GM18519 (cell line): ENCODE measurements around the gene LUM.

Source experiments
- ATAC-seq: cut with Tn5 transposase; IDR thresholded peaks from one replicate; pipeline ENCODE4 v1.9.1; 2021; ENCODE audit warnings: mild to moderate bottlenecking, moderate library complexity; ENCODE audit not compliant: unreplicated experiment, low FRiP score

LUM gene, protein sequence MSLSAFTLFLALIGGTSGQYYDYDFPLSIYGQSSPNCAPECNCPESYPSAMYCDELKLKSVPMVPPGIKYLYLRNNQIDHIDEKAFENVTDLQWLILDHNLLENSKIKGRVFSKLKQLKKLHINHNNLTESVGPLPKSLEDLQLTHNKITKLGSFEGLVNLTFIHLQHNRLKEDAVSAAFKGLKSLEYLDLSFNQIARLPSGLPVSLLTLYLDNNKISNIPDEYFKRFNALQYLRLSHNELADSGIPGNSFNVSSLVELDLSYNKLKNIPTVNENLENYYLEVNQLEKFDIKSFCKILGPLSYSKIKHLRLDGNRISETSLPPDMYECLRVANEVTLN

DNA sequence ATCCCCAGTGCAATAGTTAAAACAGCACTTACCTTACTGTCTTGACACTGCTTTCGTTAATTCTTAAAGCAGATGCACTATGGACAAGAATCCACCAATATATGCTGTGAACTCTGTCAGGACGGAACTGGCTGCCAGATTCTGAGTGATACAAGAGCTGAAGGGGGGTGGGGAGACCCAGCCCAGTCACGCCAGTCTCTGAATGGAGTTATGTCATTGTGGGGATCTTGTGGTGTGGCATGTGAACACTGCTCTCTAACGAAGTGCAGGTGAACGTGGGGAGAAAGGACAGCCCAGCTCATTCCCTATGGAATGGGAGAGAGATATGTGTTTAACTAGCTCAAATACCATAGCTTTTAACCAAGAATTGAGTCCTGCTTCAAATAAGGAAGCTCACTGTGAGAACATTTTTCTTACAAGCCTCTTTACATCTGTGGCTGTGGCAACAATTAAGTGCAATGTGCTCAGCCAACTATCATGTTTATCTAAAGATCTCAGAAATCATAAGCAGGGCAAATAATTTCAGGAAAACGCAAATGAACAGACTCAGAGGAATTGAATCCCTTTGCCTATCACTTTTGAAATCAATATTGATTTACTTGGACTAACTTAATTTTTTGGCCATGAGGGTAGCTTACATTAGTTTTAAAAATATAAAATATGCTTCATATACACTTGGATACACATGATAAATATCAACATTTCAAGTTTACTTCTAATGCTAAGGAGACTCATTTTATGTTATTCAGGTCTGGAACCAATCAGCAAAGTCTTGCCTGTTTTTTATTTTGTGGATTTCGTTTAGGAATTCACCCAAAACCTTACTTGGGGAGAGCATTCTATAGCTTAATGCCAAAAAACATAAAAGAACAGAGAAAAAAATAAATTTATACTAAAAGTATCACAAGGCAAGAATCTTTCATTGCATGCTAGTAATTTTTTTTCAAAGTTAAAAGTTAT is at the start of gene LUM:
Gene LUM (minus strand): TSS at position 129 of the 960 bp plus-strand sequence. CDS start 2,515 bp downstream, outside the sequence.
- no peak for ATAC-seq

GRCh38 chr12:91161009-91161408 is 49.7 kb upstream of the LUM start:
- ATAC-seq = no peak

GRCh38 chr12:91155990-91156389 is 44.7 kb upstream of the LUM start:
- ATAC-seq = no peak

GRCh38 chr12:91154131-91154530 is 42.8 kb upstream of the LUM start:
- ATAC-seq = no peak

DNA sequence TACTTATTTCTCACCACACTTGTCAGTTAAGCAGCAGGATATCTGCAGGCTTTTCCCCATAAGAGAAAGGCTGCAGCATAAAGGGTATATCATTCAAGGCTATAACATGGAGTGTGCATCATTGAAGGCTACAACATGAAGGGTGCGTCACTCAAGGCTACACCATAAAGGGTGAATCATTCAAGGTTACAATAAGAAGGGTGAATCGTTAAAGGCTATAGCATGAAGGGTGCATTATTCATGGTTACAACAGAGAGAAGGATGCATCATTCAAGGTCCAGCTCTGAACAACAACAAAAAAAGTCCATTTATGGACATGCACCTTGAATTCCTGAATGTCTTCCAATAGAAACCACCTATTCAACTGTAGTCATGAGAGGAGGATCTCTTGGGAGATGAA is 32.8 kb upstream of the LUM start:
- ATAC-seq = no peak

DNA sequence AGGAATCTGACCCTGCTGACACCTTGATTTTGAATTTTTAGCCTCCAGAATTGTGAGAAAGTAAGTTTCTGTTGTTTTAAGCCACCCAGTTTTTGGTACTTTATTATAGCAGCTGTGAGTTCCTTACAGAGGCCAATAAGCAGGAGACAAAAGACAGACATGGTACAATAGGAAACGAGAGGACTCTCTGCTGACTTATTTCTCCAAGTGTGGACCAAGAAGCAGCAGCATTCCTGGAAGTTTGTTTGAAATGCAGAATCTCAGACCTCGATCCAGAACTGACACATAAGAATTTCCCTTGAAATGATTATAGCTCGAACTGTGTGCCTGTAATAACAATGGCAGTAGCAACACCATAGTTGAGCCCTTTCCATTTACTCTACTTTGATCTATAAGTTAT is 31.9 kb upstream of the LUM start:
- ATAC-seq = no peak

DNA sequence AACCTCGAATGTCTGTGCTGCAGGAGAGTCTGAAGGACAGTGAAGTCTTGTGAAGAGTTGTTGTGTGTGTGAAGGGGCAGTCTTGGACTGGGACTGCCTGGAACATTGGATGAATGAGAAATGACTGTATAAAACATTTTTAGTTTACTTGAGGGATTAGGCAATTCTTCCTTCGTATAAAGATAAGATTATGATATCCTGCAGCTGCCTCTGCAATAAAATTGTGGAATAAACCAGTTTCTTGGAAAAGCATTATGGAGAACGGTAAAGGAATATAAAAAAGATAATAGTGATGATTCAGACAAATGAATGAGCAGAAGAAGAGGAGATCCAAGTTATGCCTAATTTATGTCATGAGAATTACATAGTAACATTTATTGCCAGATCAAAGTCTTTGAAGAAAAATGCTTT is 30.9 kb upstream of the LUM start:
- no peak for ATAC-seq

DNA sequence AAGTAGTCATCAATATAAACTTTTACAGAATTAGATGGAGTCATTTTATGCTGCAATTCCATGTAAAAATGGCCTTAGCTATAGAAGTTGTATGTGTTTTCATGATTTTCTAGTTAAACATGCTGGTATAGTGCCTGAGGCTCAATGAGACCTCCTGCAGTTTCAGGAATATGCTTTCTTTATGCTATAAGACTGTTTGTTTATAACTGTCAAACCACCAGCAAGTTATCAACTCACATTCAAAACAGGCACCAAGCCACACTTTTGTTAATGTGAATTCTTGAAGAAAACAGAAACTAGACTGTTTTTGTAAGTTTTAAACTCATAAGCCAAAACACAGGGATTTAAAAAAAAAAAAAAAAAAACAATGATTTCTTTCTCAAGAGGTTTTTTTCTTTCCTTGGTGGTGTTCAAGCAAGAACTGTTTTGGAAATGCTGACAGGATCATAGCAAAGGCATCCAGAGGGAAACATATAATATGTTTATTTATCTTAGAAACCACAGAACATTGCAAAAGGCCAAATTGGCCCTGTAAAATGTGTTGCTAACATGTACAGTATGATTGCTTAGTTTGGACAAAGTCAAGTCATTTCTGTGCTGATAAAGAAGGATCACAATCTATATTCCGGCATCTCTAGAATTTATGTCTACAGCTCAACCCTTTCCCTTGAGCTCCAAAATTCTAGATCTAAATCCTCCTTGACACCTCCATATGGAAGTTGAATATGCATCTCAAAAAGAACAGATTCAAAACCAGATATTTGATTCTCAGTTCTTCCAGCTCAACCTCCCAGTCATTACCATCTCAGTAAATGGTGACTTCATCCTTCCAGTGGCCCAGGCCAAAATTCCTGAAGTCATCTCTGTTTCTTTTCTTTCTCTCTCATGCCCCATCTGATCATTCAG is 29.0 kb upstream of the LUM start:
- ATAC-seq = no peak

GRCh38 chr12:91139286-91139685 is 28.0 kb upstream of the LUM start:
- no peak for ATAC-seq

- no peak for ATAC-seq
These were observed 27.1 kb upstream of the LUM start for GRCh38 chr12:91138337-91138920.

- ATAC-seq = no peak
These were observed 22.6 kb upstream of the LUM start for GRCh38 chr12:91133871-91134270.

DNA sequence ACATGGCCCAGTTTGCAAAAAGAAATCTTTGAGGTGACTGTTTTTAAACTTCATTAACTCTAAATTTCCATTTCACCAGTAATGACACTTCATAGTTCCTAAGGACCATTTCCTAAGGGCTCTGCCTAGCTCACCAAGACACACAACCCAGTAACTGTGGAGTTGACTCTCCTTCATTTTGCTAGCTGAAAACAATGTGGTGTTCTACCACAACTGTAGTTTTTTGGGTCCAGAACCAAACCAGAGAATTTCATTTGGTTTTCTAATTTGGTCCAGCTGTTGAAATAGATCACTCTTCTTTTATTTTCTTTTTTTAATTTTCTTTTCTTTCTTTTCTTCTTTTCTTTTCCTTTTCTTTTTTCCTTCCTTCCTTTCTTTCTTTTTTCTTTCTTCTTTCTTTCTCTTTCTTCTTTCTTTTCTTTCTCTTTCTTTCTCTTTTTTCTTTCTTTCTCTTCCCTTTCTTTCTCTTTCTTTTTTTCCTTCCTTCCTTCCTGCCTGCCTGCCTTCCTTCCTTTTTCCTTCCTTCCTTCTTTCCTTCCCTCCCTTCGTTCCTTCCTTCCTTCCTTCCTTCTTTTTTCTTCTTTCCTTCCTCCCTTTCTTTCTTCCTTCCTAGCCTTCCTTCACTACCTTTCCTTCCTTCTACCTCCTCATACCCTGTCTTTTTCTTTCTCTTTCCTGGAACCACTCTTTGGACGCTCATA is 18.5 kb upstream of the LUM start:
- ATAC-seq = no peak

- no peak for ATAC-seq
These were observed 16.5 kb upstream of the LUM start for GRCh38 chr12:91127751-91128150.

GRCh38 chr12:91127306-91127705 is 16.0 kb upstream of the LUM start:
- no peak for ATAC-seq

DNA sequence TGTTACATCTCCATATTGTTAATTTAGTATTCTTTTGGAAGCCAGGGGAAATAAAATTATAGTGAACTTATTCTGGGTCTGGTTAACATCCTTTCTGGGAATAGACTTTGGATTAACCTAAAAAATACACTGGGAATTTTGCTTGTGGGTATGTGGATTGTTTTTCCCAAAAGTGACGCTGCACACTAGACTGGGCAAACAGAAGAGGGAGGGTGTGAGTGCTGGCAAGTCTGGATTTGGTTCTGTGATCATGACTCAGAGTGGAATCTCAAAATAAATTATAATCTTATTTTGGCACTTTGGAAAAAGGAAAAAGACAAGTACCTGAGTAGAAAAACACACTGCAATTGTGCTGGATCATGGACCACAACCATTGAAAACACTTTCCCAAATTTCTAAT is 15.2 kb upstream of the LUM start:
- no peak for ATAC-seq

DNA sequence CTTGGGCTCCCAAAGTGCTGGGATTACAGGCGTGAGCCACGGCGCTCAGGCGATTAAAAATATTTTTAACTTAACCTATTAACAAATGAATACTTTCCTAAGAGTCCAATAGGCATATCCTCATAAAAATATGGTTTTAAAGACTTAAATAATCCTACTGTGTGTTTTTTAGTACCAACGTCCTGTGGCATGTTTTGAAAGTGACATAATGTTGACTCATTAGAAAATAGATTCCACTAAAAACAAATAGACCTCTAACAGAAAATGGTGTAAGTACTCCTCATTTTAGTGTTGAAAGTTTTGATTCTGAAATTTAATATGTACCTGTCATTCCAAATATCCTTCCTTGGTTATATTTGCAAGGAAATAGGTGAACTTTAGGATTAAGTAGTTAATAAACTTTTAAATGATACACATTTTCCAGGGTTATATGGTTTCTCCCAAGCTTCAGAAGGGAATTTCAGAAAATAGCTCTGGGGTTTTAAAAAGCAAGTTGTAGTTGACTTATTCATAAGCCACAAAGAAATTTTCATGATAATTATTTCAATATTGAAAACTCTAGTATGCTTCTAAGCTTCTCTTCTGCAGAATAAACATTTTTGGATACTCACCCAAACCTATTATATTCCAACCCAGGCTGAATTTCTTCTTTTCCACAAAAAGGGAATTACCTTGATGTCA is 12.1 kb upstream of the LUM start:
- no peak for ATAC-seq

DNA sequence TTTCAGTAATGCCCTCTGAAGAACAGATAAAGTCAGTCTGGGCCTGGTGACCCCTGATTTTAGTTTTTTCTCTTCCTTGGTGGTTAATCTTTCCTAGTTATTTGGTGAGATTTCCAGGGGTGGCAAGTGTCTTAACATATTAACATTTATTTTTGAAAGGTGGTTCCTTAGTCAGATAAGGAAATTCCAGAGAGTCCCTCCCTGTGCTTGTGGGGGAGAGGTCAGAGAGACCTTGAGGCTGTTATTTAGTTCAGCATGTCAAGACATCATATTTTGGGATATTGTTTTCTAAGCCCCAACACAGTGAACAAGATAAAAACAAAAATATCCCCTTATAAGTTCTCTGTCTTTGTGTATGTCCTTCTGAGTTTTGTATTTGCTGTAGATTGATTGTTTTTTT is 9.5 kb upstream of the LUM start:
- ATAC-seq = no peak

DNA sequence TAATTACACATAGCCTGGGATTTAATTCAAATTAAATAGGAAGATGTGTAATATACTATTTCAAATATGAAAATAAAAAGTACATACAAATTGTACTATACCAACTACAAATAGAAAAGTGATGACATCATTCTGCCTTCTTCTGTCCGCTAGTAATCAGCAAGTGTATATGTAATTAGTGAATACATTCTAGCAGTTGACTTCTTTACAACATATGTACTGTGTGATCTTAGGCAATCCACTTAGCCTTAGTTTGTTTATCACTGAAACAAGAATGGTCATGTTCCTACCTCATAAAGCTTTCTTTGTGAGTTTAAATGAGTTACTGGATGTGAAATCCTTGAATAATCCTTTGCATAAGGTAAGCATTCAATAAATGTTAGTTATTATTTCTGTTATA is 7.8 kb upstream of the LUM start:
- ATAC-seq = no peak

GRCh38 chr12:91113621-91114020 is 2.3 kb upstream of the LUM start:
- no peak for ATAC-seq
